SK-N-MC (cell line): ENCODE data around the gene COL27A1.

Experiments
- DNase-seq: peaks from one replicate; pipeline ENCODE4 v3.0.0-alpha.2; 2011; ENCODE audit warnings: low read depth, low spot score
- H3K27ac ChIP-seq: fragments of 200-600 bp; sonication (generic); 2 replicates; pipeline ENCODE4 v1.5.1; 2016; ENCODE audit warnings: mixed run types
- H3K36me3 ChIP-seq: fragments of 200-600 bp; sonication (generic); 2 replicates; pipeline ENCODE4 v1.6.1; 2017; ENCODE audit warnings: antibody characterized with exemption, low read length, mixed read lengths; ENCODE audit not compliant: insufficient read depth
- H3K4me3 ChIP-seq: fragments of 200-600 bp; sonication (generic); 2 replicates; pipeline ENCODE4 v1.5.1; 2016
- H3K9ac ChIP-seq: fragments of 200-600 bp; sonication (generic); 2 replicates; pipeline ENCODE4 v1.8.0; 2017; ENCODE audit warnings: mixed run types, mixed read lengths; ENCODE audit not compliant: insufficient read length
- H3K9me3 ChIP-seq: fragments of 200-600 bp; sonication (generic); 2 replicates; pipeline ENCODE4 v1.6.1; 2017; ENCODE audit warnings: low read depth, mild to moderate bottlenecking, antibody characterized with exemption, low read length, moderate library complexity, mixed read lengths
- EZH2 ChIP-seq: fragments of 200-600 bp; sonication (generic); IDR thresholded peaks from one replicate; pipeline ENCODE4 v1.6.1; 2017; ENCODE audit warnings: antibody characterized with exemption
- FOXP2 ChIP-seq: optimal IDR thresholded peaks from 2 replicates; pipeline ENCODE3; 2011; ENCODE audit warnings: mild to moderate bottlenecking, moderate library complexity; ENCODE audit not compliant: insufficient read depth; ENCODE audit errors: extremely low read length, control extremely low read depth
- POLR2AphosphoS5 ChIP-seq: IDR thresholded peaks from 2 replicates; pipeline ENCODE4 v1.6.1; 2012; ENCODE audit warnings: mild to moderate bottlenecking, low read depth, low read length, borderline replicate concordance

The COL27A1 gene

DNA sequence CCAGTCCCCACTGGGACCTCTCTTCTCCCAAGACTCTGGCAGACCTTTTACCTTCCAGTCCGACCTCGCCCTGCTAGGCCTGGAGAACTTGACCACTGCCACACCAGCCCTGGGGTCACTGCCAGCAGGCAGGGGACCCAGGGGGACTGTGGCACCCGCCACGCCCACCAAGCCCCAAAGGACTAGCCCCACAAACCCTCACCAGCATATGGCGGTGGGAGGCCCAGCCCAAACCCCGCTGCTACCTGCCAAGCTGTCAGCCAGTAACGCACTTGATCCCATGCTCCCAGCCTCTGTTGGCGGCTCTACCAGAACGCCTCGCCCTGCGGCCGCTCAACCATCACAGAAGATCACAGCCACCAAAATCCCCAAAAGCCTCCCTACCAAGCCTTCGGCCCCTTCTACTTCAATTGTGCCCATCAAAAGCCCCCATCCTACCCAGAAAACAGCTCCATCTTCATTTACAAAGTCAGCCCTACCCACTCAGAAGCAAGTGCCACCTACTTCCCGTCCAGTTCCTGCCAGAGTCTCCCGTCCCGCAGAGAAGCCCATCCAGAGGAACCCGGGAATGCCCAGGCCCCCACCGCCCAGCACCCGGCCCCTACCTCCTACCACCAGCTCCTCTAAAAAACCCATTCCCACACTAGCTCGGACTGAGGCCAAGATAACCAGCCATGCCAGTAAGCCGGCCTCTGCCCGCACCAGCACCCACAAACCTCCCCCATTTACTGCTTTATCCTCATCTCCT is 13.1 kb downstream of the COL27A1 start:
- DNase-seq = no peak
- Histone ChIP-seq H3K9me3 (no peaks in the 10 kb centered on the region), H3K27ac (no peak overlapping the region), H3K36me3 (no peaks in the 10 kb centered on the region; the same call in 1 of the 2 replicates), H3K9ac (no peak overlapping the region), H3K4me3 (no peak overlapping the region)
- TF ChIP-seq POLR2AphosphoS5 = no peak
- no peak for TF ChIP-seq EZH2
- TF ChIP-seq FOXP2 = no peak

DNA sequence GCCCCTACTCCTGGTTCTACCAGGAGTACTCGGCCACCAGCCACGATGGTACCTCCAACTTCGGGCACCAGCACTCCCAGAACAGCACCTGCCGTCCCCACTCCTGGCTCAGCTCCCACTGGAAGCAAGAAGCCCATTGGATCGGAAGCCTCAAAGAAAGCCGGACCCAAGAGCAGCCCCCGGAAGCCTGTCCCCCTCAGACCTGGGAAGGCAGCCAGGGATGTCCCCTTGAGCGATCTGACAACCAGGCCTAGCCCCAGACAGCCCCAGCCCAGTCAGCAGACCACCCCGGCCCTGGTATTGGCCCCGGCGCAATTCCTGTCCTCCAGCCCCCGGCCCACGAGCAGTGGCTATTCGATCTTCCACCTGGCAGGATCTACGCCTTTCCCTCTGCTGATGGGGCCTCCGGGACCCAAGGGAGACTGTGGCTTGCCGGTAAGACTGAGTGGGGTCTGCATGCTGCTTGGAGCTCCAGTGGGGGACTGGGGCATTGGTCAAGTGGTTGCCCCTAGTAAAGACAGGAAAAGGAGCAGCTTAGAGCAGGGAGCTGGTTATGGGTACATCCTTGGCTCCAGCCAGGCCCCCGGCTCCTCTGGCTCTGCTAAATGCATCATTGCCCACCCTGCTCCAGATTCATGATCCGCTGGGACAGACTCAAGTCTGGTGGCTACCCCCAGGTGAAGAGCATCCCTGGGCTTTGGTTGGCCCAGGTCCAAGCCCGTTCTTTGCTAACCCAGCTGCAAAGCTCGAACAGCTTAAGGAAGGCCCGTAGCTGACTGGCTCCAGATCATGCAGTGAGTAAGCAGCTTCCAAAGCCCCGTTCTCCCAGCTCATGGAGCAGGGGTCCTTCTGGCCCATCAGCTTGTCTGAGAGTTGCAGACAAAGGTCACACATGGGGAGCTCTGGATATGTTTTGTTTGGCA is 14.0 kb downstream of the COL27A1 start:
- no peaks in the 10 kb centered on the region for H3K9me3 ChIP-seq
- H3K36me3 ChIP-seq = no peaks in the 10 kb centered on the region; the same call in 1 of the 2 replicates
- TF ChIP-seq POLR2AphosphoS5 = no peak
- TF ChIP-seq FOXP2 = no peak
- TF ChIP-seq EZH2 = no peak
- H3K4me3 ChIP-seq = no peak overlapping the region
- no peak for DNase-seq
- no peak overlapping the region for H3K9ac ChIP-seq
- H3K27ac ChIP-seq = no peak overlapping the region

DNA sequence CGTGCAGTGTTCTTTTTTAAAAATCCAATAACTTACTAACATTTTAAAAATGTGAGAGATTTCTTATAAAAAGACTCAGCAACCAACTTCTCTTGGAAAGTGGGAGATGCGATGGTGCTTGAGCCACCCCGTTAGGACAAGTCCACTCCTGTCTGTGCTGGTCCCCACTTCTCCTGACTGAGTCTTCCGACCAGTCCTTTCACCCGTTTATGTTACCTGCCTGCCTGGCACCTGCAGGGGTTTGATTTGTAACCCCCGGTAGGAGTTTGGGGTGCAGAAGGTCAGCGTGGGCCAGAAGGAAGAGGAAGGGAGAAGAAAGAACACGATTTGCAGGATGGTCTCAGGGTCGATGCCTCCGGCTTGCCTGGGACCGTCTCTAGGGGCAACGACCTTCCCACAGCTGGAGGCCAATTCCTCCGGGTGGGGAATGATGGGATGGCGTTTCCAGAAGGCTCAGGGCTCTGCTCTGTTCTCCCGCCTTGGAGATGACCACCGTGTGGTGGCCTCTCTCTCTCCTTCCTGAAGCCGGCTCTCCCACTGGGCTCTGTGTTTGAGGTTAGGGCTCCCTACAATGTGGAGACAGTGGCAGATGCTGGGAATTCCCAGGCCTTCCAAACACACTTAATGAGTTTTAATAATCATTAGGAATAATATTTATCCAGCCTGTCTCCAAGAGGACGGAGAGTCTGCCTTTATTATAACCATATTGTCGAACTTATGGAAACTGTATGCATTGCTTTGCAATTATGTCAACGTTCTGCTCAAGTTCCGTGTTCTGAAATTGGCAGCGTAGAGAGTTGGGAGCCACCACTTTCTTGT is 14.8 kb downstream of the COL27A1 start:
- H3K9me3 ChIP-seq = no peaks in the 10 kb centered on the region
- H3K36me3 ChIP-seq = no peaks in the 10 kb centered on the region; the same call in 1 of the 2 replicates
- no peak for TF ChIP-seq POLR2AphosphoS5
- no peak for TF ChIP-seq EZH2
- TF ChIP-seq FOXP2 = no peak
- no peak overlapping the region for H3K9ac ChIP-seq
- H3K27ac ChIP-seq = no peak overlapping the region
- no peak for DNase-seq
- no peak overlapping the region for H3K4me3 ChIP-seq

- Histone ChIP-seq H3K4me3 (no peak overlapping the region), H3K36me3 (no peaks in the 10 kb centered on the region; the same call in 1 of the 2 replicates)
These were observed 15.6 kb downstream of the COL27A1 start for GRCh38 chr9:114170771-114171461.

GRCh38 chr9:114171500-114171899 is 16.2 kb downstream of the COL27A1 start:
- Histone ChIP-seq H3K4me3 (no peak overlapping the region), H3K9me3 (no peaks in the 10 kb centered on the region), H3K9ac (no peak overlapping the region), H3K27ac (no peak overlapping the region), H3K36me3 (no peaks in the 10 kb centered on the region; the same call in 1 of the 2 replicates)
- DNase-seq = no peak
- no peak for TF ChIP-seq FOXP2
- TF ChIP-seq EZH2 = no peak
- TF ChIP-seq POLR2AphosphoS5 = no peak

More at GRCh38 chr9:114170771-114171461, 15.6 kb downstream of the COL27A1 start:
- no peak for DNase-seq
- TF ChIP-seq POLR2AphosphoS5 (no peak), EZH2 (no peak), FOXP2 (no peak)
- Histone ChIP-seq H3K9ac (no peak overlapping the region), H3K9me3 (no peaks in the 10 kb centered on the region), H3K27ac (no peak overlapping the region)

DNA sequence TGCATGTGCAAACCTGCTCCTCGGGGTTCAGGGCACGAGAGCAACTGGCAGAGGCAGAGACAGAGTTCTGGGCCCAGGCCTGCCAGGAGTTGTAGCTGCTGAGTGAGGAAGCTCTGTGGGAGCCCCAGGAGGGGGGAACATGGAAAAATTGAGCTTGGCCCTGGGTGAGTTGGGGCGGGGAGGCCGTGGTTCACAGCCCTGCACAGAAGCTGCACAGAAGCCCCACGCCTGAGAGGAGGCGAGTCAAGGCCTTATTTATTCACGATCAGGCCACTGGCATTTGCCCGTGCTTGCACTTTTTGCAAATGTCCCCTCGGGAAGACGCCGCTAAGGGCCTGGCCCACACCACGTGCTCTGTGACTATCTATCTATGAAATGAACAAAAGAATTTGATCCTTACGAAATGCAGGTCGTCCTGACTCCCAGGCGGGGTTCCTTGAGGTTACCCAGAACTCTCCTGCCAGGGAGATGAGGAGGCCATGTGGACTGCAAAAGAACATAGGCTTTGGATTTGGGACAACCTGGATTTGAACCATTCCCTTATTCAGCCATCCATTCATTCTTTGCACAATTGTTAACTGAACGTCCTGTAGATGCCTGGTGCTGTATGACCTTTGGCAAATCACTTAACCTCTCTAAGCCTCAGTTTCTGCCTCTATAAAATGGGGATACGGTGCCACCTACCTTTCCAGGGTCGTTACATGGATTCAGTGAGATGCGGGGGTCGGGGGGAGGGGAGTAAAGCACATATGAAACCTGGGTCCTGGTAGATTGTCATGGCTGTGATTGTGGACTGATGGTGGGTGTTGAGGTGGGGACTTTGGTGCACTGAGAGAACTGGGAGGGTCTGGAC is 17.9 kb downstream of the COL27A1 start:
- no peak overlapping the region for H3K9ac ChIP-seq
- no peaks in the 10 kb centered on the region; the same call in 1 of the 2 replicates for H3K36me3 ChIP-seq
- H3K27ac ChIP-seq = no peak overlapping the region
- H3K9me3 ChIP-seq = no peaks in the 10 kb centered on the region
- DNase-seq = no peak
- no peak for TF ChIP-seq EZH2
- no peak for TF ChIP-seq POLR2AphosphoS5
- TF ChIP-seq FOXP2 = no peak
- H3K4me3 ChIP-seq = no peak overlapping the region

DNA sequence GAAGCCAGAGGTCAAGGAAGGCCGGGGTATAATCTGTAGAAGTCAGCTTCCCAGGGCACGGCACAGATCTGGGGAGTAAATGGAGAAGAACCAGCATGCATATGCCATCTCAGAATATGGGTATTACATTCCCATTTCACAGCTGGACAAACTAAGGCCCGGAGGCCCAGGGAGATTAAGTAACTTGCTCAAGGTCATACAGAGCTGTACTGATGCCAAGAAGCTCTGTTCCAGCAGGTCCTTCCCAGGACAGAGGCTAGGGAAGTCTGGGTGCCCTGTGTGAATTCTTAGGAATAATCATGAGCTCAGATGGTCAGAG is 19.2 kb downstream of the COL27A1 start:
- no peaks in the 10 kb centered on the region for H3K36me3 ChIP-seq
- H3K27ac ChIP-seq = no peak overlapping the region
- H3K4me3 ChIP-seq = no peak overlapping the region
- no peak overlapping the region for H3K9ac ChIP-seq
- DNase-seq = no peak
- TF ChIP-seq POLR2AphosphoS5 (no peak), FOXP2 (no peak), EZH2 (no peak)
- no peaks in the 10 kb centered on the region for H3K9me3 ChIP-seq
